Astrocyte (in vitro differentiated cells and primary cell): ENCODE data around the gene FBXO3.

ENCODE experiments used
- EZH2 ChIP-seq: IDR thresholded peaks from 2 replicates; pipeline ENCODE4 v1.6.1; 2012; ENCODE audit warnings: mild to moderate bottlenecking, low read length, inconsistent platforms; ENCODE audit not compliant: insufficient read depth
- TF ChIP-seq, protein P1 (sequence below): IDR thresholded peaks from 2 replicates; pipeline ENCODE4 v1.5.1; 2011; ENCODE audit warnings: low read depth, mild to moderate bottlenecking, inconsistent platforms, low read length, moderate library complexity; ENCODE audit not compliant: insufficient read depth

DNA sequence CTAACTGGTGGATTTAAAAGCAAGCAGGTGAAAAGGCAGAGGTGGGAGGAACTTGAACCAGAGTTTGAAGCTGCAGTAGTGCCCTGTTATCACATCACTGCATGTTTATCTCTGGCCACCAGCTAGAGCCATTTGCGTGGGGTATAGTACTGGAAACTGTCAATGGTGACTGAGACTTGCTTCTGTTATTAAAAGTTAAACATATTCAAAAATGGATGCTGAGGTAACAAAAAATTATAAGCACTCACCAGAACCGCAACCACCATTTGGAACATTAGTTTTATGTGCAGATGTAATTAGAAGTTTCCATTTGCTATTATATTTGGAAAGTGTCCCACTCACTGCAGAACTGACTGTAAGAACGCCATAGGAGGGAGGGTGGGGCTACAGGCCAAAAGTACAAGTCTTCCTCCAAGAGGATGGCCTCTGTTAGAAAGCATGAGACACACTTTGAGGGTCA, 36.9 kb downstream of the FBXO3 start:
- TF ChIP-seq, protein P1, sequence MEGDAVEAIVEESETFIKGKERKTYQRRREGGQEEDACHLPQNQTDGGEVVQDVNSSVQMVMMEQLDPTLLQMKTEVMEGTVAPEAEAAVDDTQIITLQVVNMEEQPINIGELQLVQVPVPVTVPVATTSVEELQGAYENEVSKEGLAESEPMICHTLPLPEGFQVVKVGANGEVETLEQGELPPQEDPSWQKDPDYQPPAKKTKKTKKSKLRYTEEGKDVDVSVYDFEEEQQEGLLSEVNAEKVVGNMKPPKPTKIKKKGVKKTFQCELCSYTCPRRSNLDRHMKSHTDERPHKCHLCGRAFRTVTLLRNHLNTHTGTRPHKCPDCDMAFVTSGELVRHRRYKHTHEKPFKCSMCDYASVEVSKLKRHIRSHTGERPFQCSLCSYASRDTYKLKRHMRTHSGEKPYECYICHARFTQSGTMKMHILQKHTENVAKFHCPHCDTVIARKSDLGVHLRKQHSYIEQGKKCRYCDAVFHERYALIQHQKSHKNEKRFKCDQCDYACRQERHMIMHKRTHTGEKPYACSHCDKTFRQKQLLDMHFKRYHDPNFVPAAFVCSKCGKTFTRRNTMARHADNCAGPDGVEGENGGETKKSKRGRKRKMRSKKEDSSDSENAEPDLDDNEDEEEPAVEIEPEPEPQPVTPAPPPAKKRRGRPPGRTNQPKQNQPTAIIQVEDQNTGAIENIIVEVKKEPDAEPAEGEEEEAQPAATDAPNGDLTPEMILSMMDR: no peak
- TF ChIP-seq EZH2: no peak
